Posterior vena cava (tissue), 2 donors: ENCODE measurements around the gene IGSF9. TPM values are rescaled to one million over a fixed set of nuclear protein-coding genes. Genes with fewer than 3 reads are reported as not detected.
A peak's percentile ranks its signal among the peaks of the same experiment; 100 is the strongest.
"Not testable (repeated sequence)": the region's sequence is repeated elsewhere in the genome, so short reads cannot be mapped to it uniquely, and the experiment has no call there.

Source experiments
- DNase-seq: peaks from one replicate; pipeline ENCODE4 v3.0.0-alpha.2; 2020; ENCODE audit warnings: low spot score
- intact Hi-C, 2 donors: fragments of 100-400 bp; cut with DNase I; formaldehyde crosslinking; loops; one replicate each; pipeline versions ENCODE4 v1.14.1 to v1.14.2; 2022 to 2023
- total RNA-seq, 2 donors: library from RNA; stranded (reverse); fragmentation: NEBNext Ultra II Directional; extraction: Animal tissue kit (Norgen Biotek cat#: 25700); gene quantifications; one replicate each; pipeline ENCODE4 v1.2.1, GENCODE V29; 2021
- donor health status: DM: yes; HTN: yes; CAD: no.
- donor health status: DM: yes; HTN: yes; CAD: no.

IGSF9 gene
- total RNA-seq, 2 donors from 2014 or later, result 0.10 to 0.42 TPM

DNA sequence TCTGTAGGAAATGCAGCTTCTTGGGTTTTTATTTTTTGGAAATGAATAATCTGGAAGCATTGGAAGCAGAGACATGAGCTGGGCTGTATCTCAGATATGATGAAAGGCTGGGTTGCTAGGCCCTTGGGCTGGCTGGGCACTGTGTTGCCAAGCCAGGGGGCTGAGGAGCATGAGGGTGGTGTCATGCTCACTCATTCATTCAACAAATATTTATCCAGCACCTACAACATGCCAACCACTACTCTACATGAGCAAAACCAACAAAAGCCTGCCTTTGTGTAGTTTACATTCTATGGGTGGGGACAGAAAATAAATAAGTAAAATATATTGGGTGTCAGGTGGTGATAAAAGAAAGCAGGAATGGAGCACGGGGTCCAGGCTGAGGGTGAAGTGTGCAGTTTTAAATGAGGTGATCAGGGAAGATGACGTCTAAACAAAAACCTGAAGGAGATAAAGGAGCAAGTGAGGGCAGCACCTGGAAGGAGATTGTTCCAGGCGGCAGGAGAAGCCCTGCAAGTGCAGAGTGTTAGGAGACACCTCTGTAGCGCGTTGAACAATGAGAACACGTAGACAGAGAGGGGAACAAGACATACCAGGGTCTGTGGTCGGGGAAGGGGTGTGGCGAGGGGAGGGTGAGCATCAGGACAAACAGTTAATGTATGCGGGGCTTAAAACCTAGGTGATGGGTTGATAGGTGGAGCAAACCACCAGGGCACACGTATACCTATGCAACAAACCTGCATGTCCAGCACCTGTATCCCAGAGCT is 31.0 kb downstream of the IGSF9 start:
- intact Hi-C loops, result no loop called here
- peak; percentile 25 for DNase-seq

DNA sequence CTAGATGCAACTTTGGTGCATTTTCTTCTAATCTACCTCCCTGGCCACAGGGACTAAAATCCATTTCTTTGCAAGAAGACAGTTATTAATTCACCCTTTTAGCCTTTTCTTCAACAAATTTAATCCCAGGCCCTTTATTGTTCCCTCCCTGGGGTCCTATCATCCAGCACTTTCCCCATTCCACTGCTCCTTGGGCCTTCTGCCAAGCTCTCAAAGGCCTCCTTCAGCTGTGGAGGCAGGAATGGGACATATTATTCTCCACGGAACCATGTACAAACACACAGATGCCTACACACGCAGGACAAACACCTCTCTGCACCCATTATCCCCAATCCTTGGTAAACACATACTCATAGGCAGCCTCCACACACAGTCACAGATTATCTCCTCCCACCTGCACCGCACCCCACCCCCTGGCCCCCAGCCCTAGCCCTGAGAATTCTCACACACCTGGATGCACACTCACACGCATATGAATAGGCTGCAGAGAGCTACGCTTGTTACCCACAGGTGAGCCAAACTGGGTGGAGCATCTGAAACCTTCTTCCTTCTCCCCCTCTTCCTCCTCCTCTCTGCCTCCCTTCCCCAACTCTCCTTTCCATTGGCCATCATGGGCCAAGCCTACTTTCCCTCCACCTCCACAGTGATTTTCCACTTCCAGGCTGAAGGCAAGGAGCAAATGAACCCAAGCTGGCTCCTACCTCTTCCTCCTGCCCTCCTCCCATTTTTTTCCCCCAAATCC is 31.8 kb downstream of the IGSF9 start:
- intact Hi-C loops, result no loop called here
- DNase-seq, result no peak

DNA sequence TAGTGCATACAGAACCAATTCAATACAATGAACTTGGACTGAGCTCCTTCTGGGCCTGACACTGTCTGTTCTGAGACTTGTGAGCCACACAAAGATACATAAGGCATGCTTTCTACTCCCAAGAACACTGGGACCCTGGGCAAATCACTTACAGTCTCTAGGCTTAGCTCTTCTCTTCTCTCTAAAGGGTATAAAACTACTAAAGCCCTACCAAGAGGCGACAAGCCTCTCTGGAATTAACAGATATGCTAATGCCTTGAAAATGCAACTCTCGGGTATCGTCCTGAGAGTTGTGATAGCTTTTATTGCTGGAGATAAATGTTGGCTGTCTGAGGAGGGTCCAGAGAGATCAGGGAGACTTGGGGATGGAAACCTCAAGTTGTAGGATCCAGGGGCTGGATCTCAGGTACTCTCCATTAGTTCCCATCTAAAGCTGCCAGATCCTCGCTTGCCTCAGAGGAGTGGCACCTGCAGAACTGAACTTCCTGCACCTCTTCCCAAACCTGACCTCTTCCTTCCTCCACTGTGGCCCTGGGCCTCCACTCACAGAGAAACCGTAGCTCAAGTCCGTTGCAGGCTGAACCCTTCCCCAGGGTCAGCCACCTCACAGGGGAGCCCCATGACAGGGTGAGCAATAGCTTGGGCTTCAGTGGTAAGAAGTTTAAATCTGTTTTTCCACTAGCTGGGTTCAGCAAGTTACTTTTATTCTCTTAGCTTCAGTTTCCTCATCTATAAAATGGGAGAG is 33.9 kb downstream of the IGSF9 start:
- intact Hi-C loops, result no loop called here
- DNase-seq, result no peak

DNA sequence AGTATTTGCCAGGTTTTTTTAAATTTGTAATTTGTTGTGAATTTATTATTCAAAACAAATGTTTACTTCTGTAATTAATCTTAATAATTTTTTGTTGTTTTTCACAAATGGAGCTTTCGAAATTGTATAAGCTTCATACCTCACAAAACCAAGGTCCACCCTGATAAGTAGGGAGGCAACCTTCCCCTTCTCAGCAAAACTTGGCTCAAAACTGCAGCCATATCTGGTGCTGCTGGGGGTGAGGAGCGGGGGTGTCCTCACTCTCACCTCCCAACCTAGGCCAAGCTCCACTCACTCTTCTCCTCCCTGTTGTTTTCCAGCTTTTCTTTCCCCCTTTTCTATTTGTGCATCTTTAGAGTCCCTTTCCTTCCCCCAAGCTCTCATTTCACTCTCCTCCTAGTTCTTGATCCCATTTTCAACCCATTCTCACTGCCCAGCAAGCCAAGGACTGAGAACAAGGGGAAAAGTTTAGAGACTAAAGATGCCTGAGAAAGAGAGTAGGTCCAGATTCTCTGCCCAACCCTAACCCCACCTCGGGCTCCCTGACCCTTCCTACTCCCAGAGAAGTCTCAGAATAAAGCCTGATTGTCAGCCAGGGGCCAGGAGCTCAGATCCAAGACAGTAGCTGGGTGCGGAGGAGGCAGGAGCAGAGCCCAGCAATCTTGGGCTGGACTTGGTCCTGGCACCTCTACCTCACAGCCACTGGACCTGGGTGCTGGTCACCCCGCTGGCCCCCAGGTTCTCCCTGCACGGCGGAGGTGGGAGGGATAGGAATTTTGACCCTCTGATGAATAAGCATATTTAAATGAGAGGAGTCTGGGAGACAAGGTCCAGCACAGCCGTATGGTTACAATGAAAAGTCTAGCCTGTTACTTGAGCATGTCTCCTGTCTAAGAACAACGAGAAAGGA is 37.1 kb downstream of the IGSF9 start:
- intact Hi-C loops, result no loop called here
- DNase-seq, result no peak

DNA sequence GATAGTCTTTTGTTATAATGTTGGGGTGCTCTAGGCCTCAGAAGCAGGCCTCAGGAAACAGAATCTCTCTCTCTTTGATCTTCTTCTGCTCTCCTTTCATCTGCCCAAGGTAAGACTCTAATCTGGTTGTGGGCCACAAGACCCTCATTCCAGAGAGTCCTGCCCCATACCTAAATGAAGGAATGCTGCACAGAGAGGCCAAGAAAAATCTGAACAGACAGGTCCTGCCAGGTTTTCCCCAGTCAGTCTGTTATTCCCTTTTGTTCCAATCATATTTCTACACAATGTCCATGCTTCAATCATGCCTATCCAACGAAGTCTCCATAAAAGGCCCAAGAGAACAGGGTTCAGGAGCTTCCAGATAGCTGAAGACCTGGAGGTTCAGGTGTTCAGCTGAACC is 38.5 kb downstream of the IGSF9 start:
- no peak for DNase-seq
- intact Hi-C loops, result no loop called here

DNA sequence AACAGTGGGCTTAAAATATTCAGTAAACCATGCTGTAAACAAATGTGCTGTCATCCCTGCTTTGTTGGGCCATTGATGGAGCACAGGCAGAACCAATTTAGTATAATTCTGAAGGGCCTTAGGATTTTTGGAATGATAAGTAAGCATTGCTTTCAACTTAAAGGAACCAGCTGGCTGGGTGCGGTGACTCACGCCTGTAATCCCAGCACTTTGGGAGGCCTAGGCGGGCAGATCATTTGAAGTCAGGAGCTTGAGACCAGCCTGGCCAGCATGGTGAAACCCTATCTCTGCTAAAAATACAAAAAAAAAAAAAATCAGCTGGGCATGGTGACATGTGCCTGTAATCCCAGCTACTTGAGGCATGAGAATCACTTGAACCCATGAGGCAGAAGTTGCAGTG is 41.4 kb downstream of the IGSF9 start:
- intact Hi-C loops, DNase-seq: not testable (repeated sequence)

DNA sequence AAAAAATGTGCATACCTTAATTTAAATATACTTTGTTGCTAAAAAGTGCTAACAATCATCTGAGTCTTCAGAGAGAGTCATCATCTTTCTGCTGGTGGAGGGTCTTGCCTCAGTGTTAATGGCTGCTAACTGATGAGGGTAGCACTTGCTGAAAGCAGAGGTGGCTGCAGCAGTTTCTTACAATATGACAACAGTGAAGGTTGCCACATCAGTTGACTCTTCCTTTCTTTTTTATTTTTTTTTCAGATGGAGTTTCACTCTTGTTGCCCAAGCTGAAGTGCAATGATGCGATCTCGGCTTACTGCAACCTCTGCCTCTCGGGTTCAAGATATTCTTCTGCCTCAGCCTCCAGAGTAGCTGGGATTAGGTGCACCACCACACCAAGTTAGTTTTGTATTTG is 42.9 kb downstream of the IGSF9 start:
- intact Hi-C loops, result no loop called here
- no peak for DNase-seq

DNA sequence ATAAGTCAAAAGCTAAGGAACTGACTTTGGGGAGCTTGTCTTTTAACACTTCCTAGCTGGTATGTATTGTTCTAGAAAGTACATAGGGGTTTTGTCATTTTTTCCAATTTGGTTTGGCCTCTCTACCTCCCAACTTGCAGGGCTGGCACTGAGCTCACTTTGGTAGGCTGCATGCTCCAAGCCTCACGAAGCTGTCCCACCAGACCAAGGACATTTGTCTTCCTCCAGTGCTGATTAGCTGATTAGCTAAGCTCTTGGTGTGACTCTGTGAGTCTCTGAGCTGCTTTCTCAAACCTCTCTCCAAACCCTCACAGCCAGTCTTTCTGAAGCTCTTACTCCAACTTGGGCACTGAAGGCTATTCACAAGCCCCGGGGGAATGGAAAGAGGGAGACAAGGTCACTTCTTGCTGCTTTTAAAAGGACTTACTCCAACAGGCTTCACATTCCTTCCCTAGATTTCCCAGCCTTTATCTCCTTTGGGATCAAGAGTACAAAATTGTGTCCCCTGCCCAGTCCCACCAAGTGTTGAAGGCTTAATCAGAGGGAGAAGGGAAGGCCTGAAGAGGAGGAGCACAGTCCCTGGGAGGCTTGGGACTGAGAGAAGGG is 44.6 kb downstream of the IGSF9 start:
- intact Hi-C loops, result no loop called here
- DNase-seq, result no peak

DNA sequence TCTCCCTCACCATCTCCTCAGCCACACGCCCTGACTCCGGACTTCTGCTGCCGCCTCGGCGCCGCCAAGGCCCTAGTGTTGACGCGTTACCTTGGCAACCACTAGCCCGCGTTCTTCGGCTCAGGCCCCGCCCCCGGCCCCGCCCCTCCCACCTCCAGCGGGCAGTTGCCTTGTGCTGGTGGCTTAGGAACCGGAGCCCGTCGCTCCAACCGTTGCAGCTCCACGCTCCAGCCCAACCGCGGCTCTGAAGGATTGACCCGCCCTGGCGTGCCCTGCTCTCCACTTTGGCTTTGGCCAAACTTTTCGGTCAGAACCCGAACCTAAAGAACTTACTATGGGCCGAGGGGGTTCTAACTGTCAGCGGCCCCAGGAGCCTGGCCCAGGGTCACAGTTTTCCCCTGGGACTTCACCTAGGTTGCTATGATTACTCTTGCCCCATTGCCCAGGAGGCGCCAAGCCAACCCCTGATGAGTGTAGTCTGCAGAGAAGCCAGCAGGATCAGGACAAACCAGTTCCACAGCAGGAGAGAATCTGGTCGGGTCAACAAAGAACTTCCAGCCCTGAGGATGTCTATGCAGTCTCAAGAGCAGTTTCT is 45.2 kb downstream of the IGSF9 start, which contains the start of gene CFAP45:
TSS of gene CFAP45 (minus strand) at position 80 of the 595 bp plus-strand sequence. CDS start at position 13, 67 bp downstream.
- DNase-seq, result peak; percentile 94
- intact Hi-C loops, result no loop called here

DNA sequence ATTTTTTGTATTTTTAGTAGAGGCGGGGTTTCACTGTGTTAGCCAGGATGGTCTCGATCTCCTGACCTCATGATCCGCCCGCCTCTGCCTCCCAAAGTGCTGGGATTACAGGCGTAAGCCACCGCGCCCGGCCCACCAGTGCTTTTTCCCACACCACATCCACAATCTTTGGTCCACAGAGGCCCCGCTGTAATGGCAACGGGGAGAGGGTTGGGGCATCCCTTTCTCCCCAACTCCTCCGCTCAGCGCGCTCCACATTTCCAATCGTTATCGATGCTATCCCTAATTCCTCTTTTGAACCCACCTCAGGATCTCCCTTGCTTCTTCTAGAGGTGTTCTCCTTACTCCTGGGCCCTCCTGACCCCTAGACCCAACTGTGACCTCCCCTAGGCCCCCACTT is 45.8 kb downstream of the IGSF9 start:
- intact Hi-C loops, DNase-seq: not testable (repeated sequence)

DNA sequence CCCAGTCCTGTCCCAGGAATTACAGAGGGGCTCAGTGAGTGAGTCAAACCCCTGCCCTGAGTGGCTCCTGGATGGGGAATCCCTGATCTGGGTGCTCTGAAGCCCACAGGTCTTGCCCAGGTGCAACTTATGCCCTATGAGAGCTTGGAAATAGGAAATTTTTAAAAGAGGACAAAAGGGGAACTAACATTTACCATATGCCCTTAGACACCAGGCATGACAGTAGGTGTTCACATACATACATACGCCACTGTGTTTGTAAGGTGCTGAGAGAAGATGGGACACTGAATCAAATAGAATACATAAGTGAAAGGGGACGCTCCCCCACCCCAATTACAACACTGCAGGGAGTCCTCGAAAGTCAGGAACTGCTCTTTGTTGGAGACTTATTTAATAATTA is 46.9 kb downstream of the IGSF9 start:
- intact Hi-C loops, result no loop called here
- no peak for DNase-seq

GRCh38 chr1:159897962-159898361 is 47.5 kb downstream of the IGSF9 start:
- intact Hi-C loops, result no loop called here
- DNase-seq, result no peak

GRCh38 chr1:159896546-159896930 is 48.9 kb downstream of the IGSF9 start:
- intact Hi-C loops, result no loop called here
- no peak for DNase-seq

DNA sequence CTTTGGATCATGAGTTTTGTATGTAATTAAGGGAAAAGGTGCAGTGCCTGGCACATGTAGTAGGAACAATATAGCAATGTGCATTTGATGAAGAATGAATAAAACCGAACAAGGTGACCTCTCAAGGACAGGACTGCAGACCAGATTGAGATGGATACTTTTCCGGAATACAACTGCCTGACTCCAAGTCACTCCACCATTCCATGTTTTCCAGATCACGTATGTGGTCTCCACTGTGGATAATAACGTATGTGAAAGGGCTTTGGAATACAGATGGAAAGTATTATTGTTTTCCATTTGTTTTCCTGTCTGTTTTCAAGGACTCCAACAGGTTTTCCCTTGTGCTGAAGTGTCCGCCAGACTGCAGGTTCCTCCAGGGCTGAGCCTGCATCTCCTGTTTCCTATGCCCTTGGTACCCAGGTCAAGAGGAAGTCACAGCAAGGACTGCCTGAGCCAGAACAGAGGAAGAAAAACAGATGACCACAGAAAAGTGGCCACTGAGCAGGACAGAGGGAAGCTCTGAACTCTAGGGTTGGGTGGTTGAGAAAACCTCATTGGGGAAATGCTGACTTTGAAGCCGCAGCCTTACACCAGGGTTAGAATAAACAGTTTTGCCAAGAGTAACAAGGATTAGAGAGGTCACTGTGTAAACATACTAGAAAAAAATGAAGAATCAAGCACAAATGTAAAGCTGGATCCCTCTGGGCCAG is 49.4 kb downstream of the IGSF9 start:
- DNase-seq, result no peak
- intact Hi-C loops, result no loop called here

- intact Hi-C loops, result no loop called here
- DNase-seq, result no peak
Observed at GRCh38 chr1:159895286-159895685, 50.1 kb downstream of the IGSF9 start.

- intact Hi-C loops, result loop anchor here in 1 of 2 donors (5.0 kb wide), 1 partner anchor 96 kb away; no protein-coding TSS in a partner anchor
Observed at GRCh38 chr1:159892944-159893343, 52.5 kb downstream of the IGSF9 start.

More at GRCh38 chr1:159892944-159893343, 52.5 kb downstream of the IGSF9 start:
- no peak for DNase-seq
